ENCODE measurements around the gene GMDS.
A peak's percentile ranks its signal among the peaks of the same experiment; 100 is the strongest.

The GMDS gene

GRCh38 chr6:1801401-1801800 lies 444.0 kb downstream of the GMDS start:
- Histone ChIP-seq H3K4me1 (no peaks in the 10 kb centered on the region), H3K27ac (no peak overlapping the region)
- TF ChIP-seq, protein P1, sequence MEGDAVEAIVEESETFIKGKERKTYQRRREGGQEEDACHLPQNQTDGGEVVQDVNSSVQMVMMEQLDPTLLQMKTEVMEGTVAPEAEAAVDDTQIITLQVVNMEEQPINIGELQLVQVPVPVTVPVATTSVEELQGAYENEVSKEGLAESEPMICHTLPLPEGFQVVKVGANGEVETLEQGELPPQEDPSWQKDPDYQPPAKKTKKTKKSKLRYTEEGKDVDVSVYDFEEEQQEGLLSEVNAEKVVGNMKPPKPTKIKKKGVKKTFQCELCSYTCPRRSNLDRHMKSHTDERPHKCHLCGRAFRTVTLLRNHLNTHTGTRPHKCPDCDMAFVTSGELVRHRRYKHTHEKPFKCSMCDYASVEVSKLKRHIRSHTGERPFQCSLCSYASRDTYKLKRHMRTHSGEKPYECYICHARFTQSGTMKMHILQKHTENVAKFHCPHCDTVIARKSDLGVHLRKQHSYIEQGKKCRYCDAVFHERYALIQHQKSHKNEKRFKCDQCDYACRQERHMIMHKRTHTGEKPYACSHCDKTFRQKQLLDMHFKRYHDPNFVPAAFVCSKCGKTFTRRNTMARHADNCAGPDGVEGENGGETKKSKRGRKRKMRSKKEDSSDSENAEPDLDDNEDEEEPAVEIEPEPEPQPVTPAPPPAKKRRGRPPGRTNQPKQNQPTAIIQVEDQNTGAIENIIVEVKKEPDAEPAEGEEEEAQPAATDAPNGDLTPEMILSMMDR (IDR thresholded peaks at IDR 0.05), result no peak

GRCh38 chr6:1800845-1801244 lies 444.6 kb downstream of the GMDS start:
- Histone ChIP-seq H3K4me2 (ENCODE audit: low read length) (no peak overlapping the region), H3K9me3 (ENCODE audit: control insufficient read depth, low read length) (no peaks in the 10 kb centered on the region), H3K9ac (no peak overlapping the region), H2AFZ (no peak overlapping the region), H3K27ac (no peak overlapping the region), H3K79me2 (no peaks in the 10 kb centered on the region), H3K36me3 (ENCODE audit: control insufficient read depth, insufficient read depth, low read length) (no peaks in the 10 kb centered on the region), H3K4me3 (ENCODE audit: low read depth, low read length) (no peak overlapping the region), H3K4me1 (no peaks in the 10 kb centered on the region), H3K27me3 (ENCODE audit: control insufficient read depth, insufficient read depth, low read length) (no peaks in the 10 kb centered on the region)
- TF ChIP-seq, protein P1 (IDR thresholded peaks at IDR 0.05), result no peak

More at GRCh38 chr6:1801401-1801800, 444.0 kb downstream of the GMDS start:
- no peak overlapping the region for H3K9ac ChIP-seq
- H3K4me3 ChIP-seq (ENCODE audit: low read depth, low read length), result no peak overlapping the region
- H2AFZ ChIP-seq, result no peak overlapping the region
- no peaks in the 10 kb centered on the region for H3K36me3 ChIP-seq (ENCODE audit: control insufficient read depth, insufficient read depth, low read length)
- H3K4me2 ChIP-seq (ENCODE audit: low read length), result no peak overlapping the region
- no peaks in the 10 kb centered on the region for H3K27me3 ChIP-seq (ENCODE audit: control insufficient read depth, insufficient read depth, low read length)
- no peaks in the 10 kb centered on the region for H3K79me2 ChIP-seq
- H3K9me3 ChIP-seq (ENCODE audit: control insufficient read depth, low read length), result no peaks in the 10 kb centered on the region

GRCh38 chr6:1798965-1799325 lies 446.5 kb downstream of the GMDS start:
- no peaks in the 10 kb centered on the region for H3K9me3 ChIP-seq (ENCODE audit: control insufficient read depth, low read length)
- H3K27ac ChIP-seq, result no peak overlapping the region
- no peak overlapping the region for H3K9ac ChIP-seq
- H3K27me3 ChIP-seq (ENCODE audit: control insufficient read depth, insufficient read depth, low read length), result no peaks in the 10 kb centered on the region
- no peak overlapping the region for H3K4me3 ChIP-seq (ENCODE audit: low read depth, low read length)
- H3K79me2 ChIP-seq, result no peaks in the 10 kb centered on the region
- no peak overlapping the region for H2AFZ ChIP-seq
- no peak overlapping the region for H3K4me2 ChIP-seq (ENCODE audit: low read length)
- H3K36me3 ChIP-seq (ENCODE audit: control insufficient read depth, insufficient read depth, low read length), result no peaks in the 10 kb centered on the region
- TF ChIP-seq, protein P1 (IDR thresholded peaks at IDR 0.05), result no peak
- no peaks in the 10 kb centered on the region for H3K4me1 ChIP-seq

DNA sequence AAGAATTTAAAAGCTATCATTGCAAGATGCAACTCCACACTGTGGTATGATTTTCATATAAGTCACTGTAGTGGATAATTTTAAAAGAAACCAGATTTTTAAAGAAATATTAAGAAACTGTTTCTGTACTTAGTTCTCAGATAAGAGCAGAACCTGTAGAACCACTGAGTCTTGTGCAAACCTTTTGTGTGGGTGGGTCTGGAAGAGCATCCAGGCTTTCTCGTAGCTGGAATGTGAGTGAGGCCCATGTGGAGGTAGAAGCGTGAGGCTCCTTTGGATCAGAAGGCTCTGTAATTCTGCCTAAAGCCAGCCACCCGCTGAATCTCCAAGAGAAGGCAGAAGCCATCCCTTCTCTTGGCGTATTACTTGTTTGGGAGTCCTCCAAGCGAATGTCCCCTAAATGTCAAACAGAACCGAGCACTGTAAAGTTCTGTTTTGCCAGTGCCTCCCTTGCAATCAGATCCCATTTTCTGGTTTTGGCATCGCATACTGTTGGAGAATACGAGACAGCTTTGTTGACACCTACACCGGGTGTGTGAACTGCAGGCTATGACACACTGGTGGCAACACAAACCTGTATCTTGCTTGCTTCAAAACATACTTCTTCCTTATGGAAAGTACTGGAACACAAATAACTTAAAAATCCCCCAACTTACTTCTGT lies 447.0 kb downstream of the GMDS start:
- Histone ChIP-seq H3K36me3 (ENCODE audit: control insufficient read depth, insufficient read depth, low read length) (no peaks in the 10 kb centered on the region), H3K4me1 (no peaks in the 10 kb centered on the region), H3K9me3 (ENCODE audit: control insufficient read depth, low read length) (no peaks in the 10 kb centered on the region), H3K79me2 (no peaks in the 10 kb centered on the region), H3K4me3 (ENCODE audit: low read depth, low read length) (no peak overlapping the region), H3K4me2 (ENCODE audit: low read length) (no peak overlapping the region), H3K27me3 (ENCODE audit: control insufficient read depth, insufficient read depth, low read length) (no peaks in the 10 kb centered on the region), H3K9ac (no peak overlapping the region), H3K27ac (no peak overlapping the region), H2AFZ (no peak overlapping the region)
- TF ChIP-seq, protein P1 (IDR thresholded peaks at IDR 0.05), result no peak

- H3K27me3 ChIP-seq (ENCODE audit: control insufficient read depth, insufficient read depth, low read length), result no peaks in the 10 kb centered on the region
- no peak overlapping the region for H3K4me3 ChIP-seq (ENCODE audit: low read depth, low read length)
- H3K9me3 ChIP-seq (ENCODE audit: control insufficient read depth, low read length), result no peaks in the 10 kb centered on the region
- no peaks in the 10 kb centered on the region for H3K4me1 ChIP-seq
- no peaks in the 10 kb centered on the region for H3K79me2 ChIP-seq
- H3K36me3 ChIP-seq (ENCODE audit: control insufficient read depth, insufficient read depth, low read length), result no peaks in the 10 kb centered on the region
- H3K9ac ChIP-seq, result no peak overlapping the region
- no peak overlapping the region for H2AFZ ChIP-seq
- peak overlapping the region; percentile 13 for H3K27ac ChIP-seq
- H3K4me2 ChIP-seq (ENCODE audit: low read length), result no peak overlapping the region
- TF ChIP-seq, protein P1 (IDR thresholded peaks at IDR 0.05), result no peak
These were observed 447.6 kb downstream of the GMDS start for GRCh38 chr6:1797801-1798200.
